Stomach smooth muscle (tissue), 2 donors: ENCODE data around the gene CDAN1.
A peak's percentile ranks its signal among the peaks of the same experiment; 100 is the strongest.

Experiments used
- H3K27ac ChIP-seq: one replicate; pipeline ENCODE4 v1.7.0; 2013; ENCODE audit warnings: mild to moderate bottlenecking, low read length, inconsistent platforms
- H3K27me3 ChIP-seq, 2 donors: one replicate each; pipeline ENCODE4 v1.7.0; 2013; ENCODE audit warnings: low read length in 2 of 2; ENCODE audit not compliant: insufficient read depth in 2 of 2, control insufficient read depth in 1 of 2
- H3K36me3 ChIP-seq, 2 donors: one replicate each; pipeline ENCODE4 v1.7.0; 2013; ENCODE audit warnings: low read length in 2 of 2; ENCODE audit not compliant: control insufficient read depth in 2 of 2, insufficient read depth in 2 of 2
- H3K4me1 ChIP-seq: one replicate; pipeline ENCODE4 v1.7.0; 2013; ENCODE audit warnings: low read length; ENCODE audit not compliant: control insufficient read depth, insufficient read depth
- H3K4me3 ChIP-seq, 2 donors: one replicate each; pipeline ENCODE4 v1.7.0; 2013; ENCODE audit warnings: low read length in 2 of 2
- H3K9ac ChIP-seq, 2 donors: one replicate each; pipeline ENCODE4 v1.7.0; 2013; ENCODE audit warnings: low read length in 2 of 2, mild to moderate bottlenecking in 1 of 2
- H3K9me3 ChIP-seq, 2 donors: one replicate each; pipeline ENCODE4 v1.7.0; 2013; ENCODE audit warnings: low read length in 2 of 2; ENCODE audit not compliant: control insufficient read depth in 2 of 2
- donor health status: healthy.
- donor health status: Pancreatic carcinoma.

CDAN1 gene

DNA sequence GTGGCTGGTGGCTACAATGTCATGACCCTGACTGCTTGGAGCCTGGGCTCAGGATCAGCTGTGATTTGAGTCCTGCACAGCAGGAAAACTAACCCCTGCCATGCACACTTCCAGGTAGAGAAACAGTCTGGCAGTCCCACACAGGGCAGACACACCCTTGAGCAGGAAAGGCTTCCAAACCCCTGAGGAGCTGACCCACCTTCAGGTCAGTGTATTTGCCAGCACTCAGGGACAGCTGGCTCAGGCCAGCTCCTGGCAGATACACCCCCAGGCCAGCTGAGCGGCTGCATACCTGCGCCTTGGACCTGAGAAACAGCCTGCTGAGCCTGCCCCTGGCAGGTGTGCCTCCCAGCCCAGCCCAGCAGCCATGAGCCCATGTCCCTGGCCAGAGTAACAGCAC is 22.2 kb upstream of the CDAN1 start:
- no peak overlapping the region for H3K27ac ChIP-seq
- no peak overlapping the region for H3K4me3 ChIP-seq
- no peaks in the 10 kb centered on the region for H3K4me1 ChIP-seq
- no peaks in the 10 kb centered on the region for H3K27me3 ChIP-seq
- H3K9ac ChIP-seq, result no peak overlapping the region
- H3K36me3 ChIP-seq, result no peaks in the 10 kb centered on the region
- H3K9me3 ChIP-seq, result peaks cover 0 to 3% of the 10 kb centered on the region in 2 donors

- Histone ChIP-seq H3K36me3 (peaks cover 11 to 17% of the 10 kb centered on the region in 2 donors), H3K9ac (no peak overlapping the region), H3K4me1 (no peaks in the 10 kb centered on the region), H3K9me3 (no peaks in the 10 kb centered on the region), H3K27ac (no peak overlapping the region), H3K27me3 (no peaks in the 10 kb centered on the region), H3K4me3 (no peak overlapping the region)
These were observed 13.4 kb upstream of the CDAN1 start for GRCh38 chr15:42750306-42750705.

DNA sequence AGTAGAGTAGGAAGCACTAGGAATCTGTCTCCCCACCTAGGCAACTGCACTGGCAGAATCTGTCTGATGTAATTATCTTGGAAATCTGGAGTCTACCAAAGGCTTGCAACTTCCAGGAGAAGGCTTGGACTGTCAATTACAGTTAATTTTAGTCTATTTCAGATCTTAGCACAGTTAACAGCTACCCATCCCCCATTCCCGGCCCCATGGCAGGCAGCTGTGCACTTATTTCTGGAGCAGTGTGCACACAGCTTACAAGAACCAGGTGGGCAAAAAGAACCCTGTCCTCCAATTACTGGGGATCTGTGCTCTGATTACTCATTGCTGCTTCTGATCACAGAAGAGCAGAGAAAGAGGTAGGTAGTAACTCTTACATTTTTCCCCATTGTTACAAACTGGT is 12.3 kb upstream of the CDAN1 start:
- Histone ChIP-seq H3K9me3 (no peaks in the 10 kb centered on the region), H3K36me3 (peaks cover 11 to 17% of the 10 kb centered on the region in 2 donors), H3K27ac (no peak overlapping the region), H3K27me3 (no peaks in the 10 kb centered on the region), H3K9ac (no peak overlapping the region), H3K4me1 (no peaks in the 10 kb centered on the region), H3K4me3 (no peak overlapping the region)

DNA sequence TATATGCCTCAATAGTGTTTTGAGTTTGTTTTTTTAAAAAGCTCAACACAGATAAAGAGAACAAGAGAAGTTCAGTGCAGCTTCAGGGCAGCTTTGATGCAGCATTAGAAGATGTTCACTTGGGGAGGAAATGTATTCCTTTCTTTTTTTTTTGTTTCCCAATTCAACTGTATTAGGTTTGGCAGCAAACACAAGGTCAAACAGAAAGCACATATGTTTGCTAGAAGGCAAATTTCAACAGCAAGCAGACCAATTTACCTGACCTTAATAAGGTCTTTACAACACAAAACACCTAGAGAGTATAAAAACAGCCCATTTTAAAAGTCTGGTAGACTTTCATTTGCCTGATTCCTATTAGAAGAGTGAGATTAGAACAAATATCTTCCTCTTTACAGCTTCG is 7.3 kb upstream of the CDAN1 start:
- Histone ChIP-seq H3K9me3 (no peaks in the 10 kb centered on the region), H3K9ac (no peak overlapping the region), H3K4me3 (no peak overlapping the region), H3K4me1 (no peaks in the 10 kb centered on the region), H3K36me3 (peaks cover 2 to 6% of the 10 kb centered on the region in 2 donors), H3K27me3 (no peaks in the 10 kb centered on the region), H3K27ac (no peak overlapping the region)

DNA sequence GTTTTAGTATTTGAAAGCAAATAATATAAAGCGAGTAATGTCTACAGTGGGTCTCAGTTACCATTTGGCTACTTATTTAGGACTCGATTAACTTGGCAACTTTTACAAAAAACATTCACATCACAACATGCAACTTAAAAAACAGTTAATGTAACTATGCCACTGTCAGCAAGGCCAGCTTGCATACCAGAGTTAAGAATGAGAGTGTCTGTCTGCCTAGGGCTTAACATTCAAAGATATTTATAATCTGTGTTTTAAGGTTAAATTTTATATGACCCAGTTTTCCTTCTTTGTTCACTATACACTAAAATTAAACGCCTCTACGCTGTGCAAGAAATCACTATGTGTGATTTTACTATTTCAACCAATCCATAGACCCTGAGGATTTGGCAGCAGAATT is 5.2 kb upstream of the CDAN1 start:
- Histone ChIP-seq H3K9me3 (no peaks in the 10 kb centered on the region), H3K9ac (no peak overlapping the region), H3K27ac (no peak overlapping the region), H3K4me1 (peaks cover 7% of the 10 kb centered on the region), H3K4me3 (no peak overlapping the region), H3K27me3 (no peaks in the 10 kb centered on the region), H3K36me3 (peaks cover 2 to 5% of the 10 kb centered on the region in 2 donors)

DNA sequence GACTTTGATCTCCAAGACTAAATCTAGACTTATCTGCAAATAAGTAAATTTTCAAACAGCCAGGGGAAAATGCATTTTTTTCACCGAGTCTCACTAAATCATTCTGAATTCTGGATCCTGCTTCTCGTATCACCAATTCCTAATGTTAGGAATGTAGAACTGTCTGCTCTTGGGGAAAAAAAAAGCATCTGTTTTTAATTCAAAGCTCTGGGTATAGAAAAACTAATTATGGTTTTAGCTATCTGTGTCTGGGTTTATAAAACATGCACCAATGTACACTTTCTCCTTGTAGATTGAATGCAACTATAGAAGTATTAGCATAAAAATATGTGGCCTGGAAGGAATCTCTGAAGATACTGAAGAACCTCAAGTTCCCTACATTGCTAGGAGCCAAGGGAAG is 4.8 kb upstream of the CDAN1 start:
- no peaks in the 10 kb centered on the region for H3K27me3 ChIP-seq
- no peak overlapping the region for H3K27ac ChIP-seq
- no peak overlapping the region for H3K9ac ChIP-seq
- H3K9me3 ChIP-seq, result no peaks in the 10 kb centered on the region
- H3K36me3 ChIP-seq, result peaks cover 2 to 5% of the 10 kb centered on the region in 2 donors
- peaks cover 9% of the 10 kb centered on the region for H3K4me1 ChIP-seq
- no peak overlapping the region for H3K4me3 ChIP-seq

GRCh38 chr15:42737529-42738328 is 801 bp upstream of the CDAN1 start:
- Histone ChIP-seq H3K9ac (peak overlapping the region; percentile 89 to 90), H3K27ac (peak overlapping the region; percentile 86), H3K4me3 (peak overlapping the region; percentile 68 to 86), H3K4me1 (peaks cover 27% of the 10 kb centered on the region), H3K36me3 (peaks cover 12 to 14% of the 10 kb centered on the region in 2 donors), H3K9me3 (no peaks in the 10 kb centered on the region), H3K27me3 (no peaks in the 10 kb centered on the region)

DNA sequence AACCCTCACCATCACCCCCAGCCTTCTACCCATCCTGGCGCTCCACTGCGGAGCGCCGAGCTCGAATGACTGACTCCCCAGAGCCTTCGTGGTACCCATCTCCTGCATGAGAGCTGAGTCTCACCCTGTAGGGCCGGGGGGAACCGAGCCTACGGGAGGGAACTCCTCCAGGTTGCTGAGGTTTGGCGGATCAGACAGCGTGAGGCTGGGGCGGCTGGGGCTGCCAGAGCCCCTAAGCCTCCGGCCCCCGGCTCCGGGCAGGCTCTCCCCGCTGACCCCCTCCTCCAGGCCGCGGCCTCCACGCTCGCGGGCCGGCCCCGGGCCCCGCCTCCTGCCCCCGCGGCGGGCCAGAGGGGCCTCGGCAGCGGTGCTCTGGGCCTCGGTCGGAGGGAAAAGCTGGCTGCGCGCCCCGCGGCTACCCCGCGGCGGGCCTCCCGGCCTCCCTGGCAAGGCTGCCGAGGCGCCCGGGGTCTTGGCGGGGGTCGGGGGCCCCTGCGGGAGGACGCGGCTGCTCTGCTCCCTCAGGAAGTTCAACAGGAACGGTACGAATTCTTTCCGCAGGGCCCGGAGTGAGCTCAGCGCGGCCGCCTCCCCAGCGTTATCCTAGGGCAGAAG is 643 bp downstream of the CDAN1 start:
- Histone ChIP-seq H3K4me3 (peak overlapping the region; percentile 74 to 86), H3K36me3 (peaks cover 20 to 23% of the 10 kb centered on the region in 2 donors), H3K9ac (peak overlapping the region; percentile 72 to 90), H3K27ac (peak overlapping the region; percentile 62), H3K27me3 (no peaks in the 10 kb centered on the region), H3K9me3 (no peaks in the 10 kb centered on the region), H3K4me1 (peaks cover 27% of the 10 kb centered on the region)

- H3K9me3 ChIP-seq, result no peaks in the 10 kb centered on the region
- peak overlapping the region; percentile 74 to 86 for H3K4me3 ChIP-seq
- peaks cover 27% of the 10 kb centered on the region for H3K4me1 ChIP-seq
- H3K27ac ChIP-seq, result no peak overlapping the region
- peaks cover 20 to 31% of the 10 kb centered on the region in 2 donors for H3K36me3 ChIP-seq
- H3K27me3 ChIP-seq, result no peaks in the 10 kb centered on the region
- peak overlapping the region; percentile 72 to 90 for H3K9ac ChIP-seq
These were observed 1.4 kb downstream of the CDAN1 start for GRCh38 chr15:42735382-42736165.

GRCh38 chr15:42734076-42734672 is 2.8 kb downstream of the CDAN1 start:
- no peaks in the 10 kb centered on the region for H3K27me3 ChIP-seq
- peak overlapping the region; percentile 31 for H3K27ac ChIP-seq
- H3K9ac ChIP-seq, result peak overlapping the region in 1 of 2 donors; percentile 5
- peaks cover 20 to 37% of the 10 kb centered on the region in 2 donors for H3K36me3 ChIP-seq
- peaks cover 27% of the 10 kb centered on the region for H3K4me1 ChIP-seq
- H3K9me3 ChIP-seq, result no peaks in the 10 kb centered on the region
- H3K4me3 ChIP-seq, result no peak overlapping the region
